H1 (cell line): Measurements from ENCODE around the gene KIF27. TPM values are rescaled to one million over a fixed set of nuclear protein-coding genes. Genes with fewer than 3 reads are reported as not detected.

Experiments used
- BRCA1 ChIP-seq: IDR thresholded peaks from 2 replicates; pipeline ENCODE4 v1.6.1; 2012; ENCODE audit warnings: low read depth, low read length, improper control_type of control experiment
- CHD7 ChIP-seq: fragments of 300-600 bp; sonication (generic); IDR thresholded peaks from 2 replicates; pipeline ENCODE4 v1.7.1; 2012; ENCODE audit warnings: low read length, moderate library complexity, mild to moderate bottlenecking, inconsistent platforms; ENCODE audit not compliant: insufficient replicate concordance
- EZH2 ChIP-seq: fragments of 200-600 bp; sonication (generic); IDR thresholded peaks from 2 replicates; pipeline ENCODE4 v1.7.1; 2012; ENCODE audit warnings: low read depth, mild to moderate bottlenecking, moderate library complexity, low read length, inconsistent platforms; ENCODE audit not compliant: severe bottlenecking
- RAD21 ChIP-seq, 2 experiments: IDR thresholded peaks in 1 of 2; conservative IDR thresholded peaks in 1 of 2; 2 replicates each; pipeline ENCODE4 v1.6.1; 2011; ENCODE audit warnings: low read depth in 2 of 2, low read length in 2 of 2, improper control_type of control experiment in 1 of 2, inconsistent platforms in 1 of 2, mild to moderate bottlenecking in 1 of 2, moderate library complexity in 1 of 2
- RFX5 ChIP-seq: IDR thresholded peaks from 2 replicates; pipeline ENCODE4 v1.6.1; 2011; ENCODE audit warnings: low read depth, low read length, improper control_type of control experiment, borderline replicate concordance
- SAP30 ChIP-seq: fragments of 300-600 bp; sonication (generic); IDR thresholded peaks from 2 replicates; pipeline ENCODE4 v1.7.1; 2012; ENCODE audit warnings: low read length, moderate library complexity, mild to moderate bottlenecking, inconsistent platforms; ENCODE audit not compliant: insufficient read depth, insufficient replicate concordance
- SUZ12 ChIP-seq: fragments of 200-600 bp; sonication (generic); IDR thresholded peaks from 2 replicates; pipeline ENCODE4 v1.6.1; 2012; ENCODE audit warnings: mild to moderate bottlenecking, inconsistent platforms, low read length, moderate library complexity, mixed read lengths
- TBP ChIP-seq: IDR thresholded peaks from 2 replicates; pipeline ENCODE4 v1.6.1; 2011; ENCODE audit warnings: low read depth, low read length, improper control_type of control experiment
- TEAD4 ChIP-seq: IDR thresholded peaks from 2 replicates; pipeline ENCODE4 v1.6.1; 2012; ENCODE audit warnings: low read depth, low read length, inconsistent platforms, mixed read lengths
- polyA plus RNA-seq, 7 experiments: library from polyadenylated mRNA; depleted of rRNA in 3 of 7; stranded (reverse) in 5 of 7; unstranded in 2 of 7; fragments of >200 nt in 5 of 7; fragments of 200-250 nt in 2 of 7; gene quantifications; 1 replicate in 5 of 7; 2 replicates in 1 of 7; 4 replicates in 1 of 7; pipeline versions ENCODE4 v1.2.1 to v1.2.3, GENCODE V29; 2011 to 2013; ENCODE audit warnings: missing spikeins in 2 of 7, mixed read lengths in 2 of 7
- total RNA-seq: library from RNA; stranded (reverse); fragmentation: NEBNext Ultra II Directional; extraction: Animal tissue kit (Norgen Biotek cat#: 25700); gene quantifications from 2 replicates; pipeline ENCODE4 v1.2.1, GENCODE V29; 2021

KIF27 gene
- total and polyA plus RNA-seq, 2 of the 8 experiments (the other 6 are each of a cell fraction or from before 2014, with no cell fraction given) = 0.47 to 7.0 TPM

DNA sequence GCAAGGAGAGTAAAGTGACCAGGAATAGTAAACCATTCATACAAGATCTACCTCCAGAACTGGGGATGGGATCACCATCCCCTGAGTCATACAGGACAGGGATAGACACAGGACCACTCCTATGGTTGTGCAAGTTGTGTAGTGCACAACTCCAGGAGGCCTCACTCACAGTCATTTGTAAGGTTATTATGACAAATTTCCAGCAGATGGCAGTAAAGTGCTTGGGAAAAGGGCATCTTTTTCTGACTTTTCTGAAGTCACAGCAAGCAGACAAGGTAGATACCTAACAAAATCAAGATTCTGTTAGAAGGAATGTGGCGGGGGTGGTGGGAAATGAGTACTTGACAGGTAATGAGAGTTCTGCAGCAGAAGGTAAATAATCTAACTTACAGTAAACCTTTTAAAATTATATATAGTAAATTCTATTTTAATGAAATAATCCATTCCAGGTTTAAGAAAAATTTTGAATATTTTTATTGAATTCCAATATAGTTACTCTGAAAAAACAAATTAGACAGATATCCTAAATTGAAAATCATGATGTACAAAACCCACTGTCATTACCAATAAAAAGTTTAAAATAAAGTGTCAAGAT is 16.7 kb upstream of the KIF27 start (continued):
- no peak for TF ChIP-seq CHD7
- no peak for TF ChIP-seq SAP30
- no peak for TF ChIP-seq EZH2
- no peak for TF ChIP-seq TBP
- TF ChIP-seq RAD21 (IDR thresholded peaks at IDR 0.05 in 1 of 2, conservative IDR thresholded peaks at IDR 0.05 in 1 of 2; ENCODE audit: low read depth in 2 of 2, low read length in 2 of 2) = peak; percentile 85 to 94
- no peak for TF ChIP-seq SUZ12
- no peak for TF ChIP-seq BRCA1
- peak; percentile 29; the same call in 1 of the 2 replicates for TF ChIP-seq TEAD4
- TF ChIP-seq RFX5 = no peak
- TF ChIP-seq, all 59 proteins: peak for 4
